Activated CD4-positive, alpha-beta T cell treated with anti-CD3 and anti-CD28 coated beads for 1 hour (primary cell): ENCODE results near the gene PRRX2.
"Not testable (repeated sequence)": the region's sequence is repeated elsewhere in the genome, so short reads cannot be mapped to it uniquely, and the experiment has no call there.

ENCODE experiments used
- DNase-seq: peaks from one replicate; pipeline ENCODE4 v3.0.0-alpha.2; 2020

The PRRX2 gene

DNA sequence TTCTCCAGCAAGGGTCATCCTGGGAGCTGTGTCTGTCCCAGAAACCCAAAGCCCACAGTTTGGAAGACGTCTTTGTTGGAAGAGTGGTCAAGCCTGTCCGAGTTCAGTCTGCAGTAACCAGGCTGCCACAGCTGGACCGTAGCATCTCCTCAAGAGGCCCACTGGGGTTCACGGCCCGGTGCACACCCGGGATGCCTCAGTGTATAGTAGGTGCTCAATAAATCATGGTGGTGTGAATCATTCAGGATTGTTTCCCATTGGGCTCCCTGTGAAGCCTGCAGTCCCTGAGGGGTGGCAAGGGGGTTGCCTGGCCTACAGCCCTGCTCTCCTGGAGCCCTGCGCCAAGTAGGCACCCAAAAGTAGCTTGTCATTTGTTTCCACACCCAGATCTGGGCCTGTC, 10.3 kb upstream of the PRRX2 start:
- DNase-seq = no peak

GRCh38 chr9:129655696-129656095, 9.8 kb upstream of the PRRX2 start:
- no peak for DNase-seq

- DNase-seq = no peak
Observed at GRCh38 chr9:129656795-129657390, 8.6 kb upstream of the PRRX2 start.

GRCh38 chr9:129661029-129661428, 4.4 kb upstream of the PRRX2 start:
- no peak for DNase-seq

DNA sequence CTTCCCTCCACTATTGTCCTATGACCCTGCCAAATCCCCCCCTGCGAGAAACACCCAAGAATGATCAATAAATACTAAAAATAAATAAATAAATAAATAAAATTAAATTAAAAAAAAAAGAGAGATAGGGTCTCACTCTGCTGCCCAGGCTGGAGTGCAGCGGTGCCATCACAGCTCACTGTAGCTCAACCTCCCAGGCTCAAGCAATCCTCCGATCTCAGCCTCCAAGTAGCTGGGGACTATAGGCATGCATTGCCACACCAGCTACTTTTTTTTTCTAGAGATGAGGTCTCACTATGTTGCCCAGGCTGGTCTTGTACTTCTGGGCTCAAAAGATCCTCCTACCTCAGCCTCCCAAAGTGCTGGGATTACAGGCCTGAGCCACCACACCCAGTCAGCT, 3.2 kb upstream of the PRRX2 start:
- not testable (repeated sequence) for DNase-seq

DNA sequence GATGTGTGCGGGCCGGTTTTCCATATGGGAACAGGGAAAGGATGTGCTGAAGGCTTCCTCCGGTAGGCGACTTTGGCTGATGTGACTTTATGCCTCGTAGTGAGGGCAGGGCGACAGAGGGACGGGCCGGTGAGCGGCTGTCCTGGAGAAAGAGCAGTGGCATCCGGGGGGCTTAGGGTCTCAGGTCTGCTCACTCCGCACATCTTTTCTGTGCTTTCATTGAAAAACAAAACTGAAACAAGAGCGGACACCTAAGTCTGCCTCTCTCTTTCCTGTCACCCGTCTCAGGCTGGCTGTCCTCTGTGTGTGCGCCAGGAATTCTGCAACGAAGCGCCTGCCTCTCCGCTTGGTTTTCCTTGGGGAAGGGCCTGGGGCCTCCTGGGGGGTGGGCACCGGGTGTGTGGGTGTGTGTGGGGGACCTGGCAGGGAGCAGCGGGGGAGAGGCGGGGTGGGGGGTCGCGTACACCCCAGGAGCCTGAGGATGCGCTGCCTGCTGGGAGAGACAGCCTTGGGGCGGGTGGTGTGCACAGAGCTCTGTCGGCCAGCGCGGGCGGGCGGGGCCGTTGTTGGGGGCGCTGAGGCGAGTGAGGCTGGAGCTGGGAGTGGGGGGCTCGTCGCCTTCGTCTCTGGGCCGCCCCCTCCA, 580 bp upstream of the PRRX2 start:
- DNase-seq = no peak

DNA sequence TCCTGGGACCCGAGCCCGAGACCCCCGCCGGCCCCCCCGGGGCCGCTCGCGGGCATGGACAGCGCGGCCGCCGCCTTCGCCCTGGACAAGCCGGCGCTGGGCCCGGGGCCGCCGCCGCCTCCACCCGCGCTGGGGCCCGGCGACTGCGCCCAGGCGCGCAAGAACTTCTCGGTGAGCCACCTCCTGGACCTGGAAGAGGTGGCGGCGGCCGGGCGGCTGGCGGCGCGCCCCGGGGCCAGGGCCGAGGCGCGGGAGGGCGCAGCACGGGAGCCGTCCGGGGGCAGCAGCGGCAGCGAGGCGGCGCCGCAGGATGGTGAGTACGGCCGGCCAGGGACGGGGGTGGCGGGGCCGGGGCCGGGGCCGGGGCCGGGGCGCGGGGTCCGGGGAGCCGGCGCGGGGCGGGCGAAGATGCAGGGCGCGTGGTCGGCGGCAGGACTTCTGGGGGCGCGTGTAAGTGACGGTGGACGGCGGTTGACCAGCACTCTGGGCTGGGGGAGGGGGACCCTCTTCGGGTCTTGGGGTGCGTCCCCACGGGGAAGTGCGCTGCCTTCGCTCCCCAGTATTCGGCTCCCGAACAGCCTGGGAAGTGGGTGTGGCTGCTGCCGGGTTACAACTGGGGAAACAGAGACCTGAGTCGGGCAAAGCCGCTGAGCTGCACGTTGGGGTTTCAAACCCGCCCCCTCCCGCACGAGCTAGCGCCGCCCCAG, 520 bp downstream of the PRRX2 start:
- DNase-seq = no peak

- no peak for DNase-seq
Observed at GRCh38 chr9:129666575-129666974, 1.1 kb downstream of the PRRX2 start.

- no peak for DNase-seq
Observed at GRCh38 chr9:129667378-129667777, 1.9 kb downstream of the PRRX2 start.

- no peak for DNase-seq
Observed at GRCh38 chr9:129667850-129668249, 2.4 kb downstream of the PRRX2 start.

DNA sequence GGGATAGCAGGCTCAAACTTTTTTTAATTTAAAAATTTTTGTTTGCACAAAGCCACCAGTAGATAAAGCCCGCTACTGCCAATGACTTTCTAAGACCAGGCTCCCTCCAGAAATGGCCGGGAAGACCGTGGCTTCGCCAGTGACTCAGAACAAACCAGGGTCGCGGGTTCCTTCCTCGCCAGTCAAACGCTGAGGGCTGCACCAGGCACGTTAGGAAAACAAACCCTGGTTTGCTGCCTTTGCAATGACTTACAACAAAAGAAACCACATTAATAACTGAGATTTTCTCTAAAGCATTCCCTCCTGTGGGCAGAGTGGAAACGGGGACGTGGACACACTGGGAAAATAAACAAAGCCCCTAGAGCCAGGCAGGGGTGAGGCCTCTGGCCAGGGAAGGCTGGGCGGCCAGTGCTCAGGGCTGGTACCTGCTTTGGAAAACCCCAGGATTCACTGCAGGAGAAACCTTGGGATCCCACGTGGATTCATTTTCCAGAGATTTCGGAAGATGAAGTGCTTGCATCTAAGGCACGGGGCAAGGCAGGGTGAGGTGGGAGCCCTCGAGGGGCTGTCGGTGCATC, 3.8 kb downstream of the PRRX2 start:
- DNase-seq = no peak

DNA sequence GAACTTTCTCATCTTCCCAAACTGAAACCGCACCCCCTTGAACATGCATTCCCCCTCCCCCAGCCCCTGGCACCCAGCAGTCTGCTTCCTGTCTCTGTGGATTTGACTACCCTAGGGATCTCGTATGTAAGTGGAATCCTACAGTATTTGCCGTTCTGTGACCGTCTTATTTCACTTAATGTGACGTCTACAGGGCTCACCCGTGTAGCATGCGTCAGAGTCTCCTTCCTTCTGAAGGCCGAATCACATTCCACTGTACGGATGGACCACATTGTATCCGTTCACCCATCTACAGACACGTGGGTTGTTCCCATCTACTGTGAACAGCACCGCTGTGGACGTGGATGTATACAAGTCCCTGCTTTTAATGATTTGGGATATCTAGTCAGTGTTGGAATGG, 4.5 kb downstream of the PRRX2 start:
- DNase-seq = no peak

GRCh38 chr9:129671065-129671464, 5.6 kb downstream of the PRRX2 start:
- no peak for DNase-seq

DNA sequence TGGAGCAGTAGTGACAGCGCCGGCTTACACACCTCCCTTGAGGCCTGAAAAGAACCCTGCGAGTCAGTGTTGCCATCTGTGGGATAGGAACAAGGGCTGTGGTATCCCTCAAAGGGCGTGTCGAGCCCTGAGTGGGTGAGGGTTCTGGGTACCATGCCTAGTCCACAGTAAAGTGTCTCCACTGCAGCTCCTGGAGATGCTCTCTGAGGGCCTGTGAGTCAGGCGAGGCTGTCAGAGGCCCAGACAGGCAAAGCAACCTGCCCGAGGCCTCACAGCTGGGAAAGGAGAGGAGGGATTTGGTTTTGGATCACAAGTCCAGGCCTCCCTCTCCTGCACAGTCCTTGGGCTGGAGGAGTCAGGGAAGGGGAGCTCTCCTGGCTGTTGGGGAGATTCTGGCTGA, 6.1 kb downstream of the PRRX2 start:
- DNase-seq = no peak

DNA sequence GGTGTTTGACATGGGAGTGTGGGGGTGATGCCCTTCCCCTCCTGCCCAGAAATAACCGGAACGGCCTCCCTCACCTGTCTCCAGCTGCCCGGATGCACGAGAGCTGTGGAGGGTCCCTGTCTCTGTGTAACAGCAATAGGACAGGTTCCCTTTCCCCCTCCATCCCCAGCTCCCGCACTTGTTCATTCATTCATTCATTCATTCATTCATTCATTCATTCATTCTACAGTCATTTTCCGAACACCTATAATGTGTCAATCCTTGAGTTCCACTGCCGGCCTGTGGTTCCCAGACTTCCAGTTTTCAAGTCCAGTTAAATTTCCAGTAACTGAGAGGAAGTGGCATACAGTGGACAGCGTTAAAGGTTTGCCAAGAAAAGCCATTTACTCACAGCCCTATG, 7.3 kb downstream of the PRRX2 start:
- DNase-seq = no peak

DNA sequence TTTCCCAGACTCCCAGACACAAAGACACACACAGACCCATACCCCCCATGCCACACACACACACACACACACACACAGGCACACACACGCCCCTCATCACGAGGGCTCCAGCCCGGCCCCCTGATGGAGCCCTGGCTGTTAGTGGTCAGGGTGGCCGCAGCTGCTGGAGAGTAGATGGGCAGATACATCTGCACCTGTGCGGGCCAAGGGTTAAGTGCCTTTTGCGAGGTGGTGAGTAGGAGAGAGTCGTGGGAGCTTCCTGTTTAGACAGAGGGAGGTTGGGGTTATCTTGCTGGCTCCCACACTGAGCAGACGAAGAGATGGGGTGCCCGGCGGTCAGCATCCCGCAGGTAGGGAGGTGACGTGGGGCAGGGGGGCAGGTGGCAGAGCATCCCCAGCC, 8.2 kb downstream of the PRRX2 start:
- no peak for DNase-seq

DNA sequence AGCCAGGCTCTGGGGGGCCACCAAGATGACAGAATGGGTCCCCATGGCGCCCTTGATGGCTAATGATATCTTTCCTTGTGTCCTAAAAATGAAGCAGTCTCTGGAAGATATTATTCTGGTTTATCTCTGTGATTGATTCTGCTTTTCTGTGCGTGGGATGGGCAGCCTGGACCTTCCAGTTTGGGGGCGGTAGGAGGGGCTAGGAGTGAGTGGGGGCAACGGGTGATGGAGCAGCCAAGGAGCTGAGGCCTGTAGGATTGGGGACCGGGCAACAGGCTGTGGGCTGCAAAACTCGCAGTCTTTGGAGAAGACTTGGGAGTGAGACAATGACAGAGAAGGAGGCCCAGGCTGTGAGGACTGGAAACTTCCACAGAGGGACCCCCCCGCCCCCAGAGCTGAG, 8.8 kb downstream of the PRRX2 start:
- DNase-seq = no peak

- no peak for DNase-seq
Observed at GRCh38 chr9:129675620-129676019, 10.2 kb downstream of the PRRX2 start.

GRCh38 chr9:129676287-129676686, 10.8 kb downstream of the PRRX2 start:
- DNase-seq = no peak

- no peak for DNase-seq
Observed at GRCh38 chr9:129676975-129677374, 11.5 kb downstream of the PRRX2 start.

- DNase-seq = no peak
Observed at GRCh38 chr9:129677456-129677855, 12.0 kb downstream of the PRRX2 start.

GRCh38 chr9:129678844-129679243, 13.4 kb downstream of the PRRX2 start:
- no peak for DNase-seq

DNA sequence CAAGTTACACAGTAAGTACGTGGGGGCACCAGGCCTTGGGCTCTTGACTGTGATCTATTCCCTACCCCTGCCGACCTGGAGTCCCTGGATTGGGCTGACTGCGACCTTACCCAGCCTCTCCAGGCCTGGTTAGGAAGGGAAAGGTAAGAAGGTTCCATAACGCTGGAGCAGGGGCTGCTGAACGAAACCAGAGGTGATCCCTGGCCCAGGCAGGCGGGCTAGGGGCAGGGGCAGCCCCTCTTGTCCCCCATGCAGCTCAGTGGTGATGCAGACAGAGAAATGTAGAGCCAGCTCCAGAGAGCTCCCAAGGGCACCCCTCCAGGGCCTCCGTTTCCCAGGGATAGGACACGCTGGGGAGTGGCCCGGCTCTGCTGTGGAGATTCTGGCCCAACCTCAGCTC, 14.1 kb downstream of the PRRX2 start:
- DNase-seq = no peak

- DNase-seq = no peak
Observed at GRCh38 chr9:129681924-129682323, 16.5 kb downstream of the PRRX2 start.
